ENCODE results near the gene ABHD16A. TPM values are rescaled to one million over a fixed set of nuclear protein-coding genes. Genes with fewer than 3 reads are reported as not detected.

Gene ABHD16A
- total RNA-seq, 1 donor from 2014 or later = 43.8 TPM

GRCh38 chr6:31663126-31663960, 39.8 kb downstream of the ABHD16A start:
- DNase-seq (ENCODE audit: low read depth in 2 of 2) = no peak

GRCh38 chr6:31662124-31662723, 40.9 kb downstream of the ABHD16A start:
- no peak for DNase-seq (ENCODE audit: low read depth in 2 of 2)

- DNase-seq (ENCODE audit: low read depth in 2 of 2) = no peak
Measured at GRCh38 chr6:31661262-31662123, 41.6 kb downstream of the ABHD16A start.

GRCh38 chr6:31660381-31661261, 42.5 kb downstream of the ABHD16A start, which contains the start of gene C6orf47:
Gene C6orf47, minus strand, starts transcription at chr6:31660778. Its CDS starts 831 bp downstream, at chr6:31659947.
- DNase-seq (ENCODE audit: low read depth in 2 of 2) = peak; percentile 63 to 88

GRCh38 chr6:31659649-31660380, 43.3 kb downstream of the ABHD16A start:
- peak in 1 of 2 donors; percentile 37 for DNase-seq (ENCODE audit: low read depth in 2 of 2)

- DNase-seq (ENCODE audit: low read depth in 2 of 2) = no peak
Measured at GRCh38 chr6:31658983-31659648, 44.0 kb downstream of the ABHD16A start.

GRCh38 chr6:31658158-31658688, 44.9 kb downstream of the ABHD16A start:
- no peak for DNase-seq (ENCODE audit: low read depth in 2 of 2)

GRCh38 chr6:31657406-31658157, 45.5 kb downstream of the ABHD16A start:
- DNase-seq (ENCODE audit: low read depth in 2 of 2) = no peak

GRCh38 chr6:31655349-31656237, 47.5 kb downstream of the ABHD16A start, which contains the start of gene APOM:
Gene APOM, plus strand, starts transcription at chr6:31655894. Its CDS starts 73 bp downstream, at chr6:31655967.
- DNase-seq (ENCODE audit: low read depth in 2 of 2) = no peak

- no peak for DNase-seq (ENCODE audit: low read depth in 2 of 2)
Measured at GRCh38 chr6:31654574-31655348, 48.4 kb downstream of the ABHD16A start.

GRCh38 chr6:31652925-31653724, 50.0 kb downstream of the ABHD16A start:
- DNase-seq (ENCODE audit: low read depth in 2 of 2) = peak; percentile 87 to 93

- DNase-seq (ENCODE audit: low read depth in 2 of 2) = peak; percentile 92 to 93
Measured at GRCh38 chr6:31651602-31652191, 51.4 kb downstream of the ABHD16A start.

GRCh38 chr6:31645325-31645724, 57.8 kb downstream of the ABHD16A start:
- no peak for DNase-seq (ENCODE audit: low read depth in 2 of 2)

- DNase-seq (ENCODE audit: low read depth in 2 of 2) = no peak
Measured at GRCh38 chr6:31643818-31644454, 59.2 kb downstream of the ABHD16A start.

Data from dermis microvascular lymphatic vessel endothelial cell (primary cell).